Lower leg skin (tissue), 3 donors: ENCODE measurements around the gene STRN4.

Experiments used
- CTCF ChIP-seq, 3 donors: fragments of 450-650 bp; IDR thresholded peaks; one replicate each; pipeline ENCODE4 v1.5.1; 2016; ENCODE audit warnings: antibody characterized with exemption in 3 of 3, mild to moderate bottlenecking in 3 of 3, moderate library complexity in 2 of 3
- POLR2A ChIP-seq, 2 donors: fragments of 450-650 bp; IDR thresholded peaks; one replicate each; pipeline ENCODE4 v1.6.1; 2016 to 2017; ENCODE audit warnings: antibody characterized with exemption in 2 of 2, mild to moderate bottlenecking in 1 of 2, moderate library complexity in 1 of 2

GRCh38 chr19:46687438-46688145 is 58.7 kb downstream of the STRN4 start:
- TF ChIP-seq POLR2A (IDR thresholded peaks at IDR 0.05): no peak
- no peak for TF ChIP-seq CTCF (IDR thresholded peaks at IDR 0.05)
